Left renal pelvis (tissue), 4 donors: ENCODE data around the gene DENND2A. TPM values are rescaled to one million over a fixed set of nuclear protein-coding genes. Genes with fewer than 3 reads are reported as not detected.
"Not testable (repeated sequence)": the region's sequence is repeated elsewhere in the genome, so short reads cannot be mapped to it uniquely, and the experiment has no call there.

ENCODE experiments used
- DNase-seq, 4 donors: peaks; one replicate each; pipeline ENCODE4 v3.0.0-alpha.2; 2013; ENCODE audit warnings: low read depth in 4 of 4, low spot score in 3 of 4
- polyA plus RNA-seq, 4 donors: library from polyadenylated mRNA; unstranded; fragments of 120-200 nt; gene quantifications; one replicate each; pipeline ENCODE4 v1.2.1, GENCODE V29; 2013; ENCODE audit not compliant: insufficient read length in 4 of 4

Gene DENND2A
- polyA plus RNA-seq, 4 donors: 34.7 to 43.3 (median 40.2) TPM

DNA sequence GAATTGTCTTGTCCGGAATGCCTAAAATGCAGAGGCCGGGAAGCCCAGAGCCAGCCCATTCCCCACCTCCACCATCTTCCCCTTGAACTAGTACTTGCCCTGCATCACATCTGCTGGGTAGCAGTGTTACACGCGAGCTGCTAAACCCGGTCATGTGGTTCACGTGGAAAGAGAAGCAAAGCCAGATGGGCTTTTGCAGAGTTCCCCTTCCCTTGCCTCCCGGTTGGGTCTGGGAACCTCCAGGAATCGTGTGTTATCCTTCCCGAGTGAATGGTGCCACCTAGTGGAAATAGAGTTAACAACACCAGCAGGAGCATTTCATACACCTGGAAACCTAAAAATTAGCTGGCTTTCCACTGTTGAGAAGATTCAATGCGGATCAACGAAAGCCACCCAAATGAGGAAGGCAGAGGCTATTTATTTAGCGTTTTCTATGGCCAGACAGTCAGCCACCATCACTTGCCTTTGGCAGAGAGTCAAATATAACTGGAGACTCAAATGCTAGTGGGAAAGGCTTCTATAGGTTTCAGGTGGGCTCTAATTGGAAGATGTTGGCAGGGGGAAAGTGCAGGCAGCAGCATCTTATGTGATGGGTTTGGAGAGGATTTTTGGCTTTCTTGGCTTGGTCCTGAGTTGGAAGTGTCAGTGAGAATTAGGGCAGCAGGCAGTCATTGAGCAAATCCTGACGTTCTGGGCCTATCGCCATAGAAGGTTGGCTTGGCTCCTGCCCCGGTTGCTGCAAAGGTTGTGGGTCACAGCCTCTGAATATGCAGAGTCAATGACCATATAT is 12.9 kb upstream of the DENND2A start:
- peak in 1 of 4 donors; percentile 70 for DNase-seq

- no peak for DNase-seq
These were observed 9.8 kb upstream of the DENND2A start for GRCh38 chr7:140650367-140650766.

- no peak for DNase-seq
These were observed 9.1 kb upstream of the DENND2A start for GRCh38 chr7:140649556-140650205.

- no peak for DNase-seq
These were observed 6.5 kb upstream of the DENND2A start for GRCh38 chr7:140646931-140647647.

DNA sequence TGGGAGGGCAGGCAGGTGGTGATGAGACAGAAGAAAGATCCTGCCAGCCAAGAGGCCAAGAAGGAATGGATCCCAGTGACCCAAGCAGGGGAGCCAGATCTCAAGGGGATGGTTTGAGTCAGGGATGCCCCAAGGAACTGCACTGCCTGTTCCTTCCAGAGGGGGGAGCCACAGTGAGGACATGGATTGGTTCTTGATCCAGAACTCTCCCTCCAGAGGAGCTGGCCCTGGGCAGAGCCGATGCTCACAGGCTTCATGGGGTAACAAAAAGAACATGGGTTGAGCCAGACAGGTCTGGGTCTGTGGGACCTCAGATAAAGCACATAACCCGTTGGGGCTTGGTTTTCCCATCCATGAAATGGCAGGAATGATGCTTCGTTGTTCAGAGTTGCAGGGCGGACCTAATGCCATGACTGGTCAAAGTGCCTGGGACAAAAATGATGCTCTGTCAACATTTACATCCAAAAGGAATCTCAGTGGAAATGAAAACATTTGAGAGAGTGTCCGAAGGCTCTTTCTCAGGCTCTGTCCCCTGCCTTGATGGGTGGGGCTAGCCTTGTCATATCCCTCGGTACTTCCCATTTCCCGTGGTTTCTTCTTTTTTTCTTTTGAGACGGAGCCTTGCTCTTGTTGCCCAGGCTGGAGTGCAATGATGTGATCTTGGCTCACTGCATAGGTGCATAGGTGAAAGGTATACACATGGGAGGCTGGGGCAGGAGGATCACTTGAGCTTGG is 4.7 kb upstream of the DENND2A start:
- DNase-seq: no peak

DNA sequence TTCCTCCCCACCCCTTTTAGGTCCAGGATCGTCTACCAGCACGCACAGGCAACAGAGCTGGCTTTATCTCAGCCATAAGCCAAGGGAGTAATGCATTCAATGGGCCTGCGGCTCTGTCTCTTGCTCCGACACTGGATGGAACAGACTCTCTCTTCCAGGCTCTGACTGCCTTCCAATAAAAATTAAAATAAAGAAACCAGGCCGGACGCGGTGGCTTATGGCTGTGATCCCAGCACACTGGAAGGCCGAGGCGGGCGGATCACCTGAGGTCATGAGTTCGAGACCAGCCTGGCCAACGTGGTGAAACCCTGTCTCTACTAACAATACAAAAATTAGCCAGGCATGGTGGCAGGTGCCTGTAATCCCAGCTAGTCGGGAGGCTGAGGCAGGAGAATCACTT is 4.1 kb upstream of the DENND2A start:
- DNase-seq: not testable (repeated sequence)

GRCh38 chr7:140643416-140643815 is 2.8 kb upstream of the DENND2A start:
- no peak for DNase-seq

DNA sequence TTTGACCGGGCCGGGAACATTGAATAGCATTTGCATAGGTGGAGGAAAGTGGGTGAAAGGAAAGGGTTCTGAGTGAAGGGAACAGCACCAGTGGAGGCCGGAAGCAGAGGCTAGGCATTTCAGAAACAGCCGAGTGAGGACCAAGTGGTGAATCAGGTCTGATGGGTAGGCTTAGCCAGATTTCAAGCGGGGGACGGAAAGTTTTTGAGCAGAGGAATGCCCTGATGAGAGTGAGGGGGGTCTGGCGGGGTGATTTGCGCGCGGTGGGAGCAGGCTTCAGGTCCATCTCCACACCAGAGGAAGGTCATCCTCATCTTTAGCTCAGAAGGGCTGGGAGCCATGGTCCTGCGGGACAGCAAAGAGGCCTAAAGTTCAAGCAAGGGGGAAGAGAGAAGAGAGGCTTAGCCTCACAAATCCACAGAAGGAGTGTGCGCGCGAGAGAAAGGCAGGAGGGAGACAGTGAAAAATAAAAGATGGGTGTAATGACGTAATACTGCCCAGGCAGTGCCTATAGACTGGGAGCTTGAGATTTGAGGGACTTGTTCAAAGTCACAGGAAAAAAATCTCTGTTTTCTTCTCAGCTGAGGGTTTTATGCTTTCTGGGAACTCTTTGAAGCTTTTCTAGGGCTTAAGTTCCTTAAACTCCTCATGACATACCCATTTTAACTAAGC is 1.0 kb upstream of the DENND2A start:
- no peak for DNase-seq

DNA sequence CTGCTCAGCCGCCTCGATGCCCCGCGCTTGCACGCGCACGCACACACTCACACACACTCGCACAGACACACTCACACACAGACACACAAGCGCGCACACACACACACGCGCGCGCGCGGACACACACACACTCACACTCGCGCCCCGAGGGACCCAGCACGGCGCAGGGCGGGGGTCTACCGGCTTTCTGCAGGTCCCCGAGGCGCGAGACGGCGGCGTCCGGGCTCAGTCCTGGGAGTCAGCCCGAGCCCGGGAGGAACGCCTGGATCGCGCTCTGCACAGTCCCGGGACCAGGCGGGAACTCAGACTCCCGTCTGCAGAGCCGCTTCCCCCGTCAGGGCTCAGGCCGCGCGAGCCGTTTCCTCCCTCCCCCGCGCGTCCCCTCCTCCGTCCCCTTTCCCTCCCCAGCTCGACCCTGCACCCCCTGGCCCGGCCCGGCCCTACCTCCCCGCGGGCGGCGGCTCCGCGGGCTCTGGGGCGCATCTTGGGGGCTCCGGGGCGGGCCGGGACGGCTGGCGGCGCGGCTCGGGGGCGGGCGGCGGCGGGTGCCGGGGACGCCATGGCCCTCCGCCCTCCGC is 464 bp downstream of the DENND2A start:
- DNase-seq: no peak

DNA sequence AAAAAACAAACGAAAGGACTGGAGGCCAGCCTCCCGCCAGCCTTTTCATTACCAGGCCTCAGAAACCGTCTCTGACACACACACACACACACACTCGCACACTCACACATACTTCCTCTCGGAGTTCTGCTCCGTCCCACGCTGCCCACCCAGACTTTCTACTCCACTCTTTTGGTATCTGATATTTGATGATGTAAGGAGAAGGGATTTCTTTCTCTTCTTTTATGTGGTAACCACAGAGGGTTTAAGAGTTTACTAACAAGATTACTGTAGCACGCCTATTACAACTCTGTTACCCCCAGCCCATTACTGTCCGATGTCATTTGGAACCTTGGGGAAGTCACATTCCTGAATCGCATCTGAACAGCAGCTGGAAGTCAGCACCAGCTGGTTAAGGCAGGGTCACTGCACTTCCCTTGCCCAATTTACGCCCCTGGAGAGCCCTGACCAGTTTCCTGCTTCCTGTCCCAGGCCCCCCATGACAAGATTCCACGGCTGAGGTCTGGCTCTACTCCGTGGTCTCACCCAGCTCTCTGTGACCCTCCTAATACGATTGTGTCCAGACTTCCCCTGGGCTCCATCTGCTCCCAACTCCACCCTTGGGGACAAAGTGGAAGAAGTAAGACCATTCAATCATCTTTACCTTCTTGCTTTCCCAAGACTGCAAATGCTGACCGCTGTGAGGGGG is 1.1 kb downstream of the DENND2A start:
- peak in 1 of 4 donors; percentile 68 for DNase-seq

GRCh38 chr7:140638173-140638791 is 2.3 kb downstream of the DENND2A start:
- no peak for DNase-seq

DNA sequence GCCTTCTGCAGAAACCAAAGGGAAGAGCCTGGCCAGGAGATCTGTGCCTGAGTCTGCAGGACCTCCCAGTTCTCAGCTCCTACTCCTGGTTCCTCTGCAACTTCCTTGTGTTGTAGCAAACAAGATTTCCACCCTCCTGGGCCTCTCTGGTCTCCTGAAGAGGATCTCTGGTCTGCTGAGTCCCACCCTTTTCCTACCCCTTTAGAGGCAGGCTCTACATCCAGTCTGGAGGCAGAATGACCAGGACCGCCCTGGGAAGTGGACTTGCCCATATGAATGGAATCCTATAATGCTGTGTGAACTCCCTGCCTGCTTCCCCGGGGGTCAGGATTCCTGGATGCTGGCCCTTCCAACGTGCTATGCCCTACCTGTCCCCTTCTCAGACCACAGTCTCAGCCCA is 3.2 kb downstream of the DENND2A start:
- no peak for DNase-seq

- no peak for DNase-seq
These were observed 4.8 kb downstream of the DENND2A start for GRCh38 chr7:140635816-140636215.

DNA sequence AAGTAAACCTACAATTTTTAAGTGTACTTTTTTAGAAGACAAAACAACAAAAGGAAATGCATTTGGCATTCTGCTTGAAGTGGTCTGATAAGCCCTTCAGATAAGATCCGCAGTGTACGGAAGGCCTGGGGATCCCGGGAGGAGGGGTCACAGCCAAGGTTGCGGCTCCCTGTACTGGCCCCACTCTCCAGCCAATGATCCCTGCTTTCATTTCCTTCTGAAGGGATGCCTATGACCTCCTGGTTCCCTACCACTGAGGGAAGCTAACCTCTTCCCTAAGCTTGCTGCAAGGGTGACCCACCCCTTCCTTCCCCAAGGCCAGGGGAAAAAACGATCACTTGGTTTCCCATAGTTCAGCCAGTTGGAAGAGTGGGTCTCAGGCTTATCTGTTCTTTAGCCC is 5.3 kb downstream of the DENND2A start:
- DNase-seq: no peak

DNA sequence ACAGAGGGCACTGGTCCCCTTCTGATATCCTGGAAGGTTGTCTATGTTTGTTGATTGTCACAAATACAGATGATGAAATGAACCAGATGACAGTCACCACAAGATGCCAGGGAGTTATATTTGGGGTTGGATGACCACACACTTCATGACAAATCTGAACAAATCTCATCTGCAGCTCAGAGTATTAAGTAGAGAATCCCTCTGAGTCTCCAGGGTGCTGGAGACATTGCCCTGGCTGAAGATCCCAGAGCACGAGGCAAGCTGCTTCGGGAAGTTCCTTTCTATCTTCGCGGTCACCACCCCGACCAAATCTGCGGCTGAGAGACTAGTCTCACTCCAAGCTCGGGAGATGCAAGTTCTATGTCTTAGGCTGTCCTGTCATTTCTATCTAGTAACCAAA is 9.0 kb downstream of the DENND2A start:
- no peak for DNase-seq

GRCh38 chr7:140631021-140631420 is 9.6 kb downstream of the DENND2A start:
- no peak for DNase-seq

GRCh38 chr7:140625908-140626868 is 14.4 kb downstream of the DENND2A start:
- peak in 3 of 4 donors; percentile 76 to 83 (median 79) for DNase-seq

DNA sequence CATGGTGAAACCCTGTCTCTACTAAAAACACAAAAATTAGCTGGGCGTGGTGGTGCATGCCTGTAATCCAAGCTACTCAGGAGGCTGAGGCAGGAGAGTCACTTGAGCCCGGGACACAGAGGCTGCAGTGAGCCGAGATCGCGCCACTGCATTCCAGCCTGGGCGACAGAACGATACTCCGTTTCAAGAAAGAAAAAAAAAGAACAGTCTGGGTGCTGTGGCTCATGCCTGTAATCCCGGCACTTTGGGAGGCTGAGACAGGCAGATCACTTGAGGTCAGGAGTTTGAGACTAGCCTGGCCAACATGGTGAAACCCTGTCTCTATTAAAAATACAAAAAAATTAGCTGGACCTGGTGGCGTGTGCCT is 15.4 kb downstream of the DENND2A start:
- DNase-seq: not testable (repeated sequence)
